CD4-positive, alpha-beta T cell treated with Interleukin-17A for 4 hours (primary cell): ENCODE results near the gene VSTM4.

Experiments used
- DNase-seq: peaks from one replicate; pipeline ENCODE4 v3.0.0-alpha.2; 2020; ENCODE audit warnings: mixed read lengths

VSTM4 gene

DNA sequence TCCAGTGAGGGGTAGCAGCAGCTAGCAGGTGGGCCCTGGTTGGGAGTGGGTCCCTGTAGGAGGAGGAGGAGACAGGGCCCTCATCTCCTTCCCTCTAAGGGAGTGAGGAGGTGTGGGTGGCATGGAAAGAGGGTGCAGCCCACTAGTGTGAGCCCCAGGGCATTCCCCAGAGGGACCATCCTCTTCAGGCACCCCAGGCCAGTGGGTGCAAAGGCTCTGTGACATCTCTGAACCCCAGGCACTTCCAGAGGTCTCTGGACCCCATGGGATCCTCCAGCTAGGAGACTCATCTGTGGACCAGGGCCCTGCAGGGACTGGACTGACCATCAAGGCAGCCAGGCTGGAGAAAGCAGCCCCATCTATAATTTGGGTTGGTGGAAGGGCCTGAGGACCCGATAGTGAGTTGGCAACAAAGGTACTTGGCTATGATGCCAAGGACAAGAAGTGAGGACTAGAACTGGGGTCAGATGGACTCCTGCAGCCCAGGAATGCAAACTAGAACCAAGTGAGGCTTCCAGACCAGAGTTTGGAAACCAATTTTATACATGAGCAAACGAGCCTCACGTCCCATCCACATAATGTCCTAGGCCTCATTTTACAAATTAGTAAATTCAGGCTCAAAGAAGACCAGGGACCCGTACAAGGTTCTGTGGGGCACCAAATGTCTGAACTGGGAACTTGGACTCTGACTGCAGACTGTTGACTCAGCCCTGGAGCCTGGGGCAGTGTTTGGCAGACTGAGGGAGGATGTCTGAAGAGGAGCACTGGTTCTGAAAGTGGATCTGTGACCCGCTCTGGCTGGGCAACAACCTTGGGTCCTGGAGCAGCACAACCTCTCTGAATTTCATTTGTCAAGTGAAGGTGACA is 1.4 kb upstream of the VSTM4 start:
- DNase-seq: no peak

DNA sequence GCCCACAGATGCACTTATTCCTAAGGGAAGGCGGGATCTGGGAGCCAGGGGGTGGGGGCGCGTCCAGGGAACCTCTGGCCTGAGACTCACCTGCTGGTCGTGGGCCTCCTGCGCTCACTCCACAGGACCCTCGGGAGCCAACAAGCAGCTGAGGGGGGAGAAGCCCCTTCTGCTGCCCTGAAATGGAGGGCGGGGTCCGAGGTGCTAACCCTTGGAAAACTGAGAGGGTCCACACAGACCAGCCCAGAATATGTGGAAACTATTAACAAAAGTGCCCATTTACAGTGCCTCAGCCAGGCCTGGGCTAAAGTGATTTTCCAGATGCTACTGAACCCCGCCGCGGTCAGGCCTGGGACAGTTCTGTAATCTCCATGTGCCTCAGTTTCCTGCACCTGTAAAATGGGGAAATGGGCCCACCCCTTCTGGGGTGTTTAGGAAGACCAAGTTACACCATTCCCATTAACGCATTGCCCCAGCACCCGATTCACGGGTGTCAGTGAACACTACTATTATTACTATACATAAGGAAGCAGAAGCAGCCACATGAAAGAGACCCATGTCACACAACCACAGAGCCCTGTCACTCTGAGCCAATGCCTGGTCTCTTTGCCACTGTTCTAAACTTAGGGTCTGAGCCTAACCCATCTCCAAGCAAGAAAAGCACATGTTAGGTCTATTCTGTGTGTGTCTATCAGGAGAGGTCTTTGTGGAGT is 630 bp upstream of the VSTM4 start:
- DNase-seq: no peak

DNA sequence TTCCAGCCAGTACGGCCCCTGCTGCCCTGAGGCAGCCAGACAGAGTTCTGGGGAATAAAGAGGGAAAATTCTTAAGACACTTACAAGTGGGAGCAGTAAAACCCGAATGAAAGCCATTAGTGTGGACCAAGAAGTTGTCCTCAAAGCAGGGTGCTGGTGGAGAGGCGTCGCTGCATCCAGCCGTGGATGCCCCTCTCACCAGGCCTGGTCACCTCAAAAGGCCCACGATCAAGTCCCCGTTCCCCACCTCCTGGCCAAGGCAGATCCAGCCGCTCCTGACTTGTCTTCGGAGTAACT is 656 bp downstream of the VSTM4 start:
- DNase-seq: no peak

DNA sequence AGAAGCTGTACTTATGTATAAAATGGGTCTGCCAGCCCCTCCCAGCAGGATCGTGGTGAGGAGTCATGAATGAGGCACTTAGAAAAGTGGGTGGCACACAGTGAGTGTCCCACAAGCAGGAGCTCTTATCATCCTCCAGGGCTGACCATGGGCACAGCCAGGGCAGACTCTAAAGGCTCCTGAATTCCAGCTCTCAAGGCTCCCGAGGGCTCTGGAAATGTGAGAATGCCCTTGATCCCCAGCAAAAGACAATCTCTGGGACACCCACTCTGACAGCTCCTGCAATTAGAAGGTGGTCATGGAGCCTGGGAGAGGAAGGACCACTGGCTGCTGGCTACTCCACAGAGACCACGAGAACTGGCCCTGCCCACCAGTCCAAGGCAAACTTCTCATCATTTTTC is 1.6 kb downstream of the VSTM4 start:
- DNase-seq: no peak

DNA sequence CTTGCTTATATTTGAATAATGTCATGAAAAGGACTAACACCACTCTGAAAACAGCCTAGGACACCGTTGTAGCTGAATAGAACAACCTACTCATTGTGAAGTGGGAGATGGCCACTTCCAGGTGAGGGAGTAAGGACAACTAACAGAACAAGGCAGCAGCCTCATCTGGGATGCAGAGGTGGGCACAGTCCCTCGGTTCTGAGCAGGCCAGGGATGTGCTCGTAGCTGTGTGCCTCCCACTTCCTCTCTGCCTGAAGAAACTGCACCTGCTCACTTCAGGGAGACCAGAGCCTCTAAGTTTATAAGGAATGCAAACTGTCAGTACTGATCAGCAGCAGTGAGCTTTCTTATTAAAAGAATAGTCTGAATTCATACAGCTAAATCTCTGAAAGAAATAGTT is 2.5 kb downstream of the VSTM4 start:
- no peak for DNase-seq

DNA sequence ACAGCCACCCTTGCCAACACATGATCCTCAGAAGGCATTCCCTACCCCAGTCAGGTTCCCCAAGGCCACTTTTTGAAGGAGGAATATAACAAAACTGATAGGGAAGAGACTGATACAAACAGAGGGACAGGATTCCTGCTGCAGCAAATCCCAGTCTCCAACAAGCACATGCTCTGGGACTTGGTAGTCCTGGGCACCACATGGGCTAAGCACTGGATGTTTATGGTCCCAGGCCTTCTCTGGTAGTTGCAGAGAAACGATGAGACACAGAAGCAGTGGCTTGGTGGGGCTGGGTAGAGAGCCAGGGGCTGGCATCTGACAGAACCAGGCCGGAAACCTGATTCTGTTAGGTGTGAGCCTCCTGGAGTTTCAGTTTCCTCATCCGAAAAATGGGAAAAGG is 3.2 kb downstream of the VSTM4 start:
- DNase-seq: no peak

DNA sequence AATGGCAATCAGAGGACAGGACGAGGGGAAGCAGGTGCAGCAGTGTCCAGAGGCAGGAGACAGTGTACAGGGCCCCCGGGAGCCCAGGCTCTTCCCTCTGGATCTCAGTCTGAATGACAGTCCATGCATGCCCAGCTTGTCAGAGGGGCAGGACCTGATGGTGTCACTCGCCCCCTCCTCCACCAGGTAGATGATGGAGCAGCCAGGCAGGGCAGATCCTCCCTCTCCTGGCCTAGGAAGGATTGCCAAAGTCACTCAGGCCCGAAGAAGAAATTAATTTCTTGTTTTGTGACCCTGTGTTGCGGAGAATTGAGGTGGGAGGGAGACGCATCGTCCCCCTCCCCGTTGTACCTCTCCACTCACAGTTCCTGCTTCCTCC is 4.0 kb downstream of the VSTM4 start:
- DNase-seq: no peak

DNA sequence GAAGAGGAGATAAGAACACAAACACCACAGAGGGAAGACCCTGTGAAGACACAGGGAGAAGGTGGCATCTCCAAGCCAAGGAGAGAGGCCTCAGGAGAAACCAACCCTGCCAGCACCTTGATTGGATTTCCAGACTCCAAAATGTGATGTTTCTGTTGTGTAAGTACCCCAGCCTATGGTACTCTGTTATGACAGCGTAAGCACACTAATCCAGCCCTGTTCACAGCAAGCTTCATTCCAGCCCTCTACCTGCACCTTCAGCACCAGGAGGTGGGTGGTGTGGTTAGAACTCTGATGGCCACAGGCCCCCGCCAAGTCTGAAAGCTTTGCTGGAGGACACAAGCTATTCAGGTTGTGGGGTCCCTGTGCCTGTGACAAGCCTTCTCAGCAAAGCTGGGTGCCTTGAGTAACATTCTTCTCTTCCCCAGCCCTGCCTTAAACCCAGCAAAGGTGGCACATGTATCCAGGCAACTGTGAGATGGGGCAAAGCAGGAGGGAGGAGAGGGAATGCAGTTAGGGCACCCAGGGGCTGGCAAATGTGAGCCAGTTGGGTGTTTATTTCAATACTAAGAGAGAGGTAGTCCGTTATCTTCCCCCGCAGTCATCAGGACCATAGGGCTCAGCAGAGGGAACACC is 4.5 kb downstream of the VSTM4 start:
- no peak for DNase-seq

DNA sequence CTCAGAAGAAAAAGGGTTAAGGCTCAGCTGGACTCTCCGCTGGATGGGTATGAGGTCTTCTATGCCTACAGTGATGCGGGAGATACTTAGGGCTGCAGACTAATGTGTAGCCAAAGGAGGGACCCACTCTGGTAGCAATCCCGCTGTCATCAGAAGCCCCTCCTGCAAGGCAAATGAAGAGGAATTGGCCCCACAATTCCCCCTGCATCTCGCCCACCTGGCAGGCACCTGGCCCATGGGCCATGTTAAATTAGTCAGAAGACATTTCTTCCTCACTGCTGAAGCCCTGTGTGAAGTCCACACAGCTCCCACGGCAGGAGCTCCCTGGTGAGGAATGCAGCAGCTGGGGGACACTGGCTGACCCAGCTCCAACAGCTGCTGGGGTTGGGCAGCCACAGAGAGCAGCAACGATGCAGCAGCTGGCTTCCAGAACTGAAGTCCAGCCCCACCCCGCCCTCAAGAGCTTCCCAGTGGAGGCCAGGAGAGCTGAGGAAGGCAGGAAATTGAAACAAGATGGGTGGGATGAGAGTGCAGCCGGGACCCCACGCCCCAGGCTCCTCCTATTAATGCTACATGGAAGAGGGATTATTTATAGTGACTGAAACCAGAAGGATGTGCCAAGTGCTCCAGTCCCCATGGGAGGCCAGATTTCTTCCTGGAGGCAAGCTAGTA is 5.5 kb downstream of the VSTM4 start:
- no peak for DNase-seq

DNA sequence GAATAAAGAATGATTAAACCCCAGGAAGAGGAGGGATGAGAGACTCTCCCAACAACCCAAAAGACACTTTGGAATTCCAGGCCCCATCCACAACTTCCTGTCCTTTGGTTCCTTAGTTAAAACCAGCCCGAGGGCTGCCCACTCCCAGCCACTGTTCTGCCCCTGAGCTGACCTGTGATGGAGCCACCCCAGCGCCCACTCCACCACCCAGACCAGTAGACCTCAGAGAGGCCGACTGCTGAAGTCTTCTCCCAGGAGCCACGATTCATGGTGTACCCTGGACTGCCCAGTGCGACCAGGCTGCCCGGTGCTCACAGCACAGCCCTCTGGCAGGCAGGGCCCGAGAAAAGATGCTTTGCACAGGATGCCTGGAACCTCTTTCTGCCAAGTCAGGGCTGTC is 6.7 kb downstream of the VSTM4 start:
- DNase-seq: no peak

DNA sequence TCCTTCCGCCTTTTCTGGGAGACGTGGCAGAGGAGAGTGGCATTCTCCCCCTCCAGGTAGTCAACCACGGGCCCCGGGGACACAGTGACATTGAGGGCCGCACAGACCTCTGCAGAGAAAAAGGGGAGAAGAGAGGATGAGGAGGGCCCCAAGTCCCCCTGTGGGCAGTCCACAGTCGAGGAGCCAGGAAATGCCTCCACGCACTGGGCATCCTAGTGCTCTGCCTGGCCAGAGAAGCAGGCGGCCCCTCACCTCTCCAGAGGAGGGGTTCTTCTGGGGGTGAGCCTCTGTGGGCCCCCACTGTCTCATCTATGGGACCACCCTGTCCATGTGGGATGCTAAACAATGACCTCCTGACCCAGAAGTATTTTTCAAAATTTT is 7.4 kb downstream of the VSTM4 start:
- DNase-seq: no peak

DNA sequence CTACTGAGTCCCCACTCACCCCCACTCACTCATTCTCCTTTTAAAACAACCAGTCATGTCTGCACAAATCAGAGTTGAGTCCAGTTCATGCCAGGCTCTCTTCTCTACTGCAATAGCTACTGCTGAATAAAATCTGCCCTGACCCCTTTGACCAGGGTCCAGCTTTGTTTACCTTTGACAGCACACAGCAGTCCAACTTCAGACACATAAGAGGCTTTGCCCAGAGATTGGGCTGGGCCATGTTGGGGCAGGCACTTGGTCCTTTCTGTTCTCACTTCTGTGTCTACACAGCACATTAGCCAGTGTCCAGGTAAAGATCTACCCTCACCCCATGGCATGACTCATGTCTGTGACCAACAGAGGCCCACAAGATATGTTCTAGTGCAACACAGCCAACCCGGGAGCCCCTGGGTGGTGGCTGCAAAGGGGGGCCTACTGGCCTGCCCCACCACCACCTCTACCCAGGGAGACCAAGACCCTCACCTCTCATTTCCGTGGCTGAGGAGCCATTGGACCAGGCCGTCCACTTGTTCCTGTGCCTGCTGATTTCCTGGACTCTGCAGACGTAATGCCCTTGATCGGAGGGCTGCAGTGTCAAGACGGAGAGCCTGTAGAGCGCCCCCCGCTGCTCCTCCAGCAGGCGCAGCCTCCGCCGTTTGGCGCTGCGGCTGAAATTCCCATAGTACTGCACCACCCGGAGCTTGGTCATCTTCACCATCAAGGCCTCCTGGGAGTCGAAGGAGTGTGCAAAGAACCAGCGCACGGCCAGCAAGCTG is 8.0 kb downstream of the VSTM4 start:
- DNase-seq: no peak

DNA sequence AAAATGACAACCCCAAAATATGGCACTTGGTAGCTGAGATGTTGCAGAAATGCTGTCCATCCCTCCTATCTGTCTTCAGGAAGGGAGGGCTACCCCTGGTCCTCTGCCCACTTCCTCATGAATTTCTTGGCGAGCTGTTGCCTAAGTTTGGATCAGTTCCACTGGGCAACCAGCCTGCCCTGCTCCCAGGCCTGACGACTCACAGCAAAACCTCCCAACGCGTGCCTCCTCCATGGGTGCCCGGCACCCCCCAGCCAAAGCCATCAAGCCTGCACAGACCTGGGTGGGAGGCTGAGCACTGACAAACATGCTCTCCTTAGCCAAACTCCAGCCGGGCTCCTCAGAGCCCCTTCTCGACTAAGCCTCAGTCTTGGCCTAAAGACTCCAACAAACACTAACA is 8.9 kb downstream of the VSTM4 start:
- DNase-seq: no peak

DNA sequence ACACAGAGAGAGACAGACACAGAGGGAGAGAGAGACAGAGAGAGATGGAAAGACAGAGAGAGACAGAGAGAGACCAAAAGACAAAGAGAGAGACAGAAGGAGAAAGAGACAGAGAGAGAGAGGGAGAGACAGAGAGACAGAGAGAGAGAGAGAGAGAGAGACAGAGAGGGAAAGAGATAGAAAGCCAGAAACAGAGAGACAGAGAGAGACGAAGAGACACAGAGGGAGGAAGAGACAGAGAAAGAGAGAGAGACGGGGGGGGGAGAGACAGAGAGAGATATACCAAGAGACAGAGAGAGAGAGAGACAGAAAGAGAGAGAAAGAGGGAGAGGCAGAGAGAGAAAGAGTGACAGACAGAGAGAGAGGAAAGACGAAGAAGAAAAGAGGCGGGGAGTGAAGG is 10.2 kb downstream of the VSTM4 start:
- no peak for DNase-seq

DNA sequence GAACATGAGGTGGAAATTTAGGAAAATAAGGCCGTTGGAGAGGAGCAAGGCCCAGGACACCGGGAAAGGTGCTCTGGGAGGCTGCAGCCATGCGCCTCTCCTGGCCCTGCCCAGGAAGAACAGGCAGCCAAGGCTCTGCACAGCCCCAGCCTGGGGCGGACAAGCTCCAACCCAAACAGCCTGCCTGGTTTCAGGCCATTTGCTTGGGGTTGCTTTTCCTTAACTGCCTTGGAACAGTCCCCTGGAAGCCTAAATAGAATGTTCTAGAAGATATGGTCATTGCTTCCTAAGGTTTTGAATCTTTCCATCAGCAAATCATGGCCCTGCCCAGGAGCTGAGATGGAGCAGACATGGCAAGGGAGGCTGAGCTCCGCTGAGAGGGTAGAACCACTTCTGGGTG is 11.0 kb downstream of the VSTM4 start:
- no peak for DNase-seq

DNA sequence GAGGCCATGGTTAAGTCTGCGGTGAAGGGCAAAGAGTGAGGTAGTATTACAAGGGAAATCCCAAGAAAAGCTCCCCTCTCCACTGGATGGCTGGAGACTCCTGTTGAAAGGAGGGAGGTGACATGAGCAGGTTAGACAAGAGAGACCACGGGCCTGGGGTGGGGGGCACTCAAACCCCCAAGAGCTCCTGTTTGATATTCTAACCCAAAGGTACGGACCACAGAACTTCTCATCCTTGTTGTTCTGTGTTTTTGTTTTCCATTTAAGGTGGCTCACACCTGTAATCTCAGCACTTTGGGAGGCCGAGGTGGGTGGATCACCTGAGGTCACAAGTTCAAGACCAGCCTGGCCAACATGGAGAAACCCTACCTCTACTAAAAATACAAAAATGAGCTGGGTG is 11.6 kb downstream of the VSTM4 start:
- DNase-seq: no peak

DNA sequence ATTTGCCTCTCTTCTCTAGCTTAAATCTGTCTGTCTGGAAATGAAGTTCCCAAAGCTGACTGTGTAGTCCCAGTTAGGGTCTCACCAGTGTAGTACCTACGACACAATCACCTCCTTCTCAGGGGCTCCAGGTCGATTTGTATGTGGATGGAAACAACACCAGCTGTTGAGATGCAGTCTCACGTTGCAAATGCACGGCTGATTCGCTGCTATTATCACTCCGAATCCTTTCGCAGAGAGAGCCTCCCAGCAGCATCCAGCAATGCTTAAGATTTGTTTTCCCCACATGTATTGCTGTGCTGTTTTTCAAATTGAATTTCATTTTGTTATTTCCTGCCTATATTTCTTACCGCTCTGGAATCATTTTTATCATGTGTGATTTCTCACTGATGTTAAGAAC is 16.3 kb downstream of the VSTM4 start:
- DNase-seq: no peak

DNA sequence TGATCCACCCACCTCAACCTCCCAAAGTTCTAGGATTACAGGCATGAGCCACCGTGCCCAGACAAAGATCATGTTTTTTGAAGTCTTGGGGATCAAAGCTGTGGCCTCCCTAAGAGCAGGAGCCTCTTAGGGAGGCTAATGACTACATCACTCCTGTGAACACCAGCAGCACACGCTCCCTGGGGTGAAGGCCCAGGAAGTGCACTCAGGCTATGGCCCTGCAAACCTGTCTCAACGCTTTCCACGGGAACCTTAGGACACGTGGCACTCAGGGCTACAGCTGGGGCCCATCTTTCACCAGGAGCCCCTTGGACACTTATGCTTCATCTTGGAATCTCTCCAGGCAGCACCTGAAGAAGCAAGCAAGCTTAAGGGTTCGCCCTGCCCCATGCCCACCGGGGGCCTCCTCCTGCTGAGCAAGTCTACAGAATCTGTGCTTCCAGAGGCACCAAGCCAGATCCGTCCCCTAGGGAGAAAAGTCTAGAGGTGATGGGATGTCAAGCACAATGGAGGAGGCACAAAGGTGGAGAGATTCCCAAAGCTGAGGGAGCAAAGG is 18.4 kb downstream of the VSTM4 start:
- no peak for DNase-seq

DNA sequence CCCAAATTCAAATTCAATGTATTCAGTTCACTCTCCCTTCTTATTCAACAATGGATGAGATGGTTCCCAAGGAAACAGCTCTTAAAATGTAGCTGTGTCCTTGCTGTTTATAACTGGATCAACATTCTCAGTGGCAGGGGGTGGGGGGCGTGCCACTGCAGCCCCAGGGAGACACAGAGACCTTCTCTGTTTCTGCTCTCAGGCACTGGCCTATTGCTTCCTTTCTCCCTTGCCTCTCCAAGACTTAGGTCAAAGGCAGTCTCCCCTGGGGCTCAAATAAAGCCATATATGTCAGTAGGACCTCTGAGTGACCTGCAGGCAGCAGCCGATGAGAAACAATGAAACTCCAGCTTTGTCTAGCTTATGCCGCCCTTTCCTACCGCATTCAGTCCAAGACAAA is 20.7 kb downstream of the VSTM4 start:
- DNase-seq: no peak

DNA sequence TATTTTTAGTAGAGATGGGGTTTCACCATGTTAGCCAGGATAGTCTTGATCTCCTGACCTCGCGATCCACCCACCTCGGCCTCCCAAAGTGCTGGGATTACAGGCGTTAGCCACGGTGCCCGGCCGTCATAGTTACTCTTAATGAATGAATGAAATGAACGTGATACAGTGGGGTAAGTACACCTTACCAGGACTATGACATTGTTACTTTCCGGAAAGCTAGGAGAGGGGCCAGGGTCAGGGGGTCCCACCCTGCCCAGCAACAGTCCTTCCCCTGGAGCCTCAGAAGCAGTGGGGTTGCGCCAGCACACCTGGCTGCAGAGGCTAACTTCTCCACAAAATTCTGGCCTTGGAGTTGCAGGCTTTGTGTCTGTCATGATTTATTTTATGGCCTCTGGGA is 21.4 kb downstream of the VSTM4 start:
- no peak for DNase-seq

DNA sequence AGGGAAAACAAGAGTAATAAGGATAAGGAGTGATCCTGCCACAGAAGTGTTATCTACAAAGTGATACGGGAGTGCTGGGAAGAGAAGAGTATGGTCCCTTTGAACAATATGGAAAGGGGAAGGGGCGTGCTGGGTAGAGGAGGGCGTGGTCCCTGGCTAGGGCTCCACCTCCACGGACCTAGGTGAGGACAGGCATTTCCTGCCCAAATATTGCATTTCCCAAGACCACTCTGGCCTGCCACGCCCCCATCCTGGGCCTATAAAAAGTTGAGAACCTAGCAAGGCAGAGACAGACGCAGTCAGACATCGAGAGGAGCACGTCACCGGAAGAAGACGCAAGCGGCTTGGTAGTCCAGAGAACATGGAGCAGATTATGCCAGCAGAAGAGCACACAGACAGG is 22.8 kb downstream of the VSTM4 start:
- no peak for DNase-seq

DNA sequence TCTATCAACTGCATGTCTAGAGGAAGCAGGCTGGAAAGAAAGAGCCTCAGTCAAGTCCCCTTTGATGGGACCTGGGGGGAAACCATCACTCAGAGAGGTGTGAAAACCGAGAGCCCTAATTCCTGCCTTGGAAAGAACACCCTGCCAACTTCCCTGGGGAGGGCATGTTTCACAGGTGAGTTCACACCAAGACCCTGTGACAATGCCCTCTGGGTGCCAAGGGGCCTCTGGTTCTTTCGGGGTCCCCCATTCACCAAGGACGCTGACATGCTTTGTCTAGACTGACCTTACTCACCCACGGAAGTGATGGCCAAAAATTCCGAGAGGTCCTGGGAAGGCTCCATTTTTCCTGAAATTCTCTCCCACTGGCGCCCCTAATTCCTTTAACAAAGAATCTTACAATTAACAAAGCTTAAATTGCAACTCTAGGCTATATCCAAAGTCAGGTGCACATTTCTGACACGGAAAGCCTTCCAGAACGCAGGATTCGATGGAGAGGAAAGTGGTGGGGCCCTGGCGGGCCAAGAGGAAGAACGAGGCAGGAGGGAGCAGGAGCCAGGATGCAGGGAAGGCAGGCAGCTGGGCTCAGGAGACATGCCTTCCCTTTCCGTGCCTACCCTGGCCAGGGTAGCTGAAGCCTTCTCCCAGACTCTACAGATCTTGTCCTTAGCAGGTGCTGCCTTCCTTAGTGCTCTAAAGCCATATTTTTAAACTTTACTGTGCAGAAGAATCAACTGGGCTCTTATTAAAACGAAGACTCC is 23.7 kb downstream of the VSTM4 start:
- DNase-seq: no peak
